ENCODE results near the gene UBE2J2.

GRCh38 chr1:1208713-1209433 lies 64.8 kb downstream of the UBE2J2 start:
- no peak for TF ChIP-seq HOXB5 (CRISPR knock-in tag; IDR thresholded peaks at IDR 0.05)
- no peak for TF ChIP-seq SMC3 (IDR thresholded peaks at IDR 0.05)
- TF ChIP-seq CTCF (IDR thresholded peaks at IDR 0.05) = no peak
- no peak for TF ChIP-seq POLR2A (IDR thresholded peaks at IDR 0.05; ENCODE audit: low read length)
- no peak for TF ChIP-seq USF2 (IDR thresholded peaks at IDR 0.05)
- no peak for TF ChIP-seq MAX (IDR thresholded peaks at IDR 0.05)
- no peak for TF ChIP-seq RFX5 (IDR thresholded peaks at IDR 0.05)
- no peak for TF ChIP-seq JUN (IDR thresholded peaks at IDR 0.05)
- TF ChIP-seq E2F6 (IDR thresholded peaks at IDR 0.05; ENCODE audit: borderline replicate concordance, low read depth) = no peak
